ENCODE data around the gene MLLT6.

The MLLT6 gene

DNA sequence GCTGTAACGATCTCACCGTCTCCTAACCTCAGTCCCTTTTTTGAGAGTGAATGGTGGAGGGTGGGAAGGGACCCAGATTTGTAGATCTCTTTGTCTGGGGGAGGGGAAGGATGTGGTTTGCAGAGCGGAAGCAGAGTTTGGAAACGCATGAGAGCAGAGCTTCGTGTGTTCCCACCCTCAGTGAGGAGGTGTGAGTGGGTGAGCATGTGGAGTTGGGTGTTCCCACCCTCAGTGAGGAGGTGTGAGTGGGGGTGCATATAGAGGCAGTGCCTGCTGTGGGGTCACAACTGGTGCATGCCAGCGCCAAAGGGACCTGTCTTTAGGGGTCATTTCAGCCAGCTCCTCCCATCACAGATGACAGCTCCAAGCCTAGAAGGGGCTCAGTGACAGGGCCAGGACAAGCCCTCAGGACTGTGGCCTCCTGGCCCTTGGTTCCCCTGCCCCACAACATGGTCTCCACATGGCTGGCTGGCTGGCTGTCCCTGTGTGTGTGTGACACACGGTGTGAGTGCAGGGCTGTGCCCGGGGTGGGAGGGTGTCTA is 23.3 kb downstream of the MLLT6 start:
- no peak for DNase-seq (ENCODE audit: low spot score)
- in situ Hi-C loops (cut with MboI; ENCODE audit: low pct_unique_long_range_greater_than_20kb, low sequenced_read_pairs, unreplicated experiment) = no loop called here
- TF ChIP-seq CTCF (IDR thresholded peaks at IDR 0.05; ENCODE audit: extremely low read depth, insufficient read depth, missing control alignments) = no peak

GRCh38 chr17:38729368-38729885 is 24.4 kb downstream of the MLLT6 start:
- in situ Hi-C loops (cut with MboI; ENCODE audit: low pct_unique_long_range_greater_than_20kb, low sequenced_read_pairs, unreplicated experiment) = no loop called here
- no peak for TF ChIP-seq CTCF (IDR thresholded peaks at IDR 0.05; ENCODE audit: extremely low read depth, insufficient read depth, missing control alignments)
- DNase-seq (ENCODE audit: low spot score) = no peak

- in situ Hi-C loops (cut with MboI; ENCODE audit: low pct_unique_long_range_greater_than_20kb, low sequenced_read_pairs, unreplicated experiment) = no loop called here
- TF ChIP-seq CTCF (IDR thresholded peaks at IDR 0.05; ENCODE audit: extremely low read depth, insufficient read depth, missing control alignments) = peak; percentile 95
- peak; percentile 97 for DNase-seq (ENCODE audit: low spot score)
Observed at GRCh38 chr17:38729886-38730525, 24.9 kb downstream of the MLLT6 start, which contains the start of gene CISD3. TSS of gene CISD3 (plus strand) at chr17:38730341. CDS start at chr17:38730359, 18 bp downstream.

- no peak for DNase-seq (ENCODE audit: low spot score)
- no peak for TF ChIP-seq CTCF (IDR thresholded peaks at IDR 0.05; ENCODE audit: extremely low read depth, insufficient read depth, missing control alignments)
- in situ Hi-C loops (cut with MboI; ENCODE audit: low pct_unique_long_range_greater_than_20kb, low sequenced_read_pairs, unreplicated experiment) = no loop called here
Observed at GRCh38 chr17:38730526-38731379, 25.7 kb downstream of the MLLT6 start.

GRCh38 chr17:38731526-38732294 is 26.6 kb downstream of the MLLT6 start:
- DNase-seq (ENCODE audit: low spot score) = no peak
- no peak for TF ChIP-seq CTCF (IDR thresholded peaks at IDR 0.05; ENCODE audit: extremely low read depth, insufficient read depth, missing control alignments)
- in situ Hi-C loops (cut with MboI; ENCODE audit: low pct_unique_long_range_greater_than_20kb, low sequenced_read_pairs, unreplicated experiment) = no loop called here

All from GM13977 (cell line).